GM23338 (cell line): ENCODE measurements around the gene NELL2. TPM values are rescaled to one million over a fixed set of nuclear protein-coding genes. Genes with fewer than 3 reads are reported as not detected.

ENCODE experiments used
- ATAC-seq: fragments of 200-7000 bp; cut with Tn5 transposase; 3 replicates; pipeline ENCODE4 v1.9.1; 2020
- DNase-seq: peaks from one replicate; pipeline ENCODE4 v3.0.0-alpha.2; 2015; ENCODE audit warnings: low spot score
- H2AFZ ChIP-seq: fragments of 200-600 bp; sonication (generic); 2 replicates; pipeline ENCODE4 v1.8.0; 2016; ENCODE audit warnings: antibody characterized with exemption, mild to moderate bottlenecking, moderate library complexity
- H3F3A ChIP-seq: fragments of 200-600 bp; sonication (generic); replicated peaks from 2 replicates; pipeline ENCODE4 v1.8.0; 2017; ENCODE audit warnings: antibody characterized with exemption, mixed run types, low read depth
- H3K27ac ChIP-seq: fragments of 200-600 bp; sonication (generic); 2 replicates; pipeline ENCODE4 v1.6.1; 2016; ENCODE audit warnings: low read depth
- H3K27me3 ChIP-seq: fragments of 200-600 bp; sonication (generic); 2 replicates; pipeline ENCODE4 v1.8.0; 2016; ENCODE audit warnings: mild to moderate bottlenecking, mixed run types, moderate library complexity; ENCODE audit not compliant: insufficient read depth
- H3K36me3 ChIP-seq: fragments of 200-600 bp; sonication (generic); 2 replicates; pipeline ENCODE4 v1.8.0; 2016; ENCODE audit warnings: mild to moderate bottlenecking; ENCODE audit not compliant: insufficient read depth
- H3K4me1 ChIP-seq: fragments of 200-600 bp; sonication (generic); 2 replicates; pipeline ENCODE4 v1.8.0; 2016; ENCODE audit warnings: mild to moderate bottlenecking, moderate library complexity; ENCODE audit not compliant: insufficient read depth
- H3K4me2 ChIP-seq: fragments of 200-600 bp; sonication (generic); 2 replicates; pipeline ENCODE4 v1.7.1; 2017; ENCODE audit warnings: mixed run types
- H3K4me3 ChIP-seq: fragments of 200-600 bp; sonication (generic); 2 replicates; pipeline ENCODE4 v1.6.1; 2016; ENCODE audit warnings: mixed run types
- H3K79me2 ChIP-seq: fragments of 200-600 bp; sonication (generic); replicated peaks from 2 replicates; pipeline ENCODE4 v1.8.0; 2017; ENCODE audit warnings: mild to moderate bottlenecking; ENCODE audit not compliant: insufficient read depth
- H3K9me2 ChIP-seq: fragments of 200-600 bp; sonication (generic); 2 replicates; pipeline ENCODE4 v1.8.0; 2017; ENCODE audit not compliant: insufficient read depth
- H4K20me1 ChIP-seq: fragments of 200-600 bp; sonication (generic); replicated peaks from 2 replicates; pipeline ENCODE4 v1.8.0; 2017; ENCODE audit warnings: mild to moderate bottlenecking; ENCODE audit not compliant: insufficient read depth
- H3K27ac Mint-ChIP-seq: 2 replicates; pipeline ENCODE4 v1.8.0; 2020; ENCODE audit warnings: inconsistent platforms, mild to moderate bottlenecking, moderate library complexity, mixed read lengths
- H3K27me3 Mint-ChIP-seq: 3 replicates; pipeline ENCODE4 v1.8.0; 2022; ENCODE audit warnings: low read depth, mild to moderate bottlenecking, moderate library complexity, mixed read lengths, inconsistent platforms; ENCODE audit not compliant: insufficient read depth, poor library complexity
- H3K36me3 Mint-ChIP-seq: 3 replicates; pipeline ENCODE4 v1.8.0; 2021; ENCODE audit warnings: low read depth, mild to moderate bottlenecking, inconsistent platforms, moderate library complexity, mixed read lengths
- H3K4me1 Mint-ChIP-seq: 3 replicates; pipeline ENCODE4 v1.8.0; 2020; ENCODE audit warnings: mild to moderate bottlenecking, inconsistent platforms, mixed read lengths
- H3K4me3 Mint-ChIP-seq: 3 replicates; pipeline ENCODE4 v1.8.0; 2021; ENCODE audit warnings: moderate library complexity, mild to moderate bottlenecking, inconsistent platforms, mixed read lengths
- H3K9me3 Mint-ChIP-seq: 3 replicates; pipeline ENCODE4 v1.8.0; 2020; ENCODE audit warnings: moderate library complexity, mild to moderate bottlenecking, inconsistent platforms, mixed read lengths
- CREB1 ChIP-seq: fragments of 250-450 bp; sonication (Bioruptor Pico); IDR thresholded peaks from 2 replicates; pipeline ENCODE4 v1.5.0; 2020; ENCODE audit warnings: low read depth, mild to moderate bottlenecking, moderate library complexity
- CTCF ChIP-seq, 2 experiments: fragments of 200-600 bp in 1 of 2; sonication (generic) in 1 of 2; conservative IDR thresholded peaks; 2 replicates each; pipeline versions ENCODE4 v1.5.1 to v1.6.1; 2016 to 2017; ENCODE audit warnings: antibody characterized with exemption in 2 of 2, low read depth in 2 of 2, mild to moderate bottlenecking in 2 of 2, moderate library complexity in 1 of 2
- ETS1 ChIP-seq: IDR thresholded peaks from 2 replicates; pipeline ENCODE4 v1.6.1; 2016; ENCODE audit warnings: antibody characterized with exemption
- EZH2 ChIP-seq: fragments of 200-600 bp; sonication (generic); IDR thresholded peaks from one replicate; pipeline ENCODE4 v1.8.0; 2017; ENCODE audit warnings: antibody characterized with exemption, mild to moderate bottlenecking, low read depth; ENCODE audit not compliant: unreplicated experiment
- EZH2phosphoT487 ChIP-seq: fragments of 200-600 bp; sonication (generic); IDR thresholded peaks from one replicate; pipeline ENCODE4 v1.8.1; 2018; ENCODE audit warnings: antibody characterized with exemption; ENCODE audit not compliant: unreplicated experiment
- JUNB ChIP-seq: IDR thresholded peaks from one replicate; pipeline ENCODE4 v1.6.1; 2016; ENCODE audit warnings: antibody characterized with exemption; ENCODE audit not compliant: unreplicated experiment
- NANOG ChIP-seq: IDR thresholded peaks from 2 replicates; pipeline ENCODE4 v1.6.1; 2016; ENCODE audit warnings: antibody characterized with exemption, borderline replicate concordance
- POLR2AphosphoS5 ChIP-seq: IDR thresholded peaks from 2 replicates; pipeline ENCODE4 v1.6.1; 2016; ENCODE audit warnings: antibody characterized with exemption, low read depth
- REST ChIP-seq: IDR thresholded peaks from one replicate; pipeline ENCODE4 v1.6.1; 2018; ENCODE audit warnings: antibody characterized with exemption; ENCODE audit not compliant: unreplicated experiment
- STAT1 ChIP-seq: IDR thresholded peaks from one replicate; pipeline ENCODE4 v1.6.1; 2016; ENCODE audit warnings: antibody characterized with exemption; ENCODE audit not compliant: unreplicated experiment
- ZNF114 ChIP-seq: fragments of 250-450 bp; sonication (Bioruptor Pico); IDR thresholded peaks from 2 replicates; pipeline ENCODE4 v1.5.0; 2020; ENCODE audit warnings: mild to moderate bottlenecking, moderate library complexity
- ZNF331 ChIP-seq: fragments of 250-450 bp; sonication (Bioruptor Pico); IDR thresholded peaks from 2 replicates; pipeline ENCODE4 v1.5.0; 2020; ENCODE audit warnings: low read depth, mild to moderate bottlenecking, moderate library complexity
- ZNF462 ChIP-seq: fragments of 250-450 bp; sonication (Bioruptor Pico); IDR thresholded peaks from 2 replicates; pipeline ENCODE4 v1.5.0; 2020; ENCODE audit warnings: mild to moderate bottlenecking, moderate library complexity
- polyA plus RNA-seq: library from polyadenylated mRNA; unstranded; fragments of >200 nt; fragmentation: Nextera tagmentation; extraction: Ambion mirVana; gene quantifications from 2 replicates; pipeline ENCODE4 v1.2.1, GENCODE V29; 2016
- total RNA-seq: library from RNA; depleted of rRNA; stranded (reverse); fragments of >200 nt; shearing (Covaris generic); gene quantifications from 2 replicates; pipeline ENCODE4 v1.2.3, GENCODE V29; 2014

NELL2 gene
- total and polyA plus RNA-seq, 2 experiments from 2014 or later: 25.1 to 99.5 TPM

- no peak for TF ChIP-seq EZH2
- TF ChIP-seq JUNB: no peak
- TF ChIP-seq ZNF114 (CRISPR knock-in tag): no peak
- TF ChIP-seq STAT1: no peak
- no peak for TF ChIP-seq CREB1 (CRISPR knock-in tag)
- TF ChIP-seq ZNF462 (CRISPR knock-in tag): no peak
- no peak for TF ChIP-seq ETS1
- TF ChIP-seq CTCF (conservative IDR thresholded peaks at IDR 0.05; ENCODE audit: low read depth in 2 of 2): no peak
- no peak for TF ChIP-seq ZNF331 (CRISPR knock-in tag)
- TF ChIP-seq NANOG: no peak
- no peak for TF ChIP-seq POLR2AphosphoS5
- TF ChIP-seq EZH2phosphoT487: no peak
- TF ChIP-seq REST: no peak
- Histone ChIP-seq H3K27ac (no peak overlapping the region), H4K20me1 (no peaks in the 10 kb centered on the region), H3K4me2 (no peak overlapping the region), H3K4me3 (no peak overlapping the region), H3K27me3 (no peaks in the 10 kb centered on the region), H3K79me2 (no peaks in the 10 kb centered on the region), H3K9me2 (0 out of 2 replicates have a peak, but pooled peaks cover 6% of the 10 kb centered on the region), H2AFZ (no peak overlapping the region), H3K4me1 (peaks cover 30% of the 10 kb centered on the region), H3K36me3 (no peaks in the 10 kb centered on the region), H3F3A (no peaks in the 10 kb centered on the region)
- Mint-ChIP-seq H3K4me3 (no peak overlapping the region), H3K27ac (no peak overlapping the region), H3K4me1 (peaks cover 36% of the 10 kb centered on the region), H3K36me3 (peaks cover 7% of the 10 kb centered on the region; the same call in 2 of the 3 replicates), H3K9me3 (peaks cover 7% of the 10 kb centered on the region; the same call in 2 of the 3 replicates), H3K27me3 (peaks cover 2% of the 10 kb centered on the region)
- ATAC-seq (no peak), DNase-seq (no peak)
These were observed 301.5 kb downstream of the NELL2 start for GRCh38 chr12:44574586-44574985.
